ENCODE data around the gene FRMD4B. TPM values are rescaled to one million over a fixed set of nuclear protein-coding genes. Genes with fewer than 3 reads are reported as not detected.

Gene FRMD4B
- total RNA-seq, 4 donors from 2014 or later = 10.5 to 22.0 (median 14.8) TPM

GRCh38 chr3:69328103-69328962, 57.6 kb downstream of the FRMD4B start:
- TF ChIP-seq POLR2AphosphoS5 (IDR thresholded peaks at IDR 0.05) = no peak
- TF ChIP-seq EP300 (IDR thresholded peaks at IDR 0.05) = no peak
- no peak for TF ChIP-seq POLR2A (IDR thresholded peaks at IDR 0.05; ENCODE audit: low read depth)
- no peak for TF ChIP-seq CTCF (IDR thresholded peaks at IDR 0.05)
- no peak for DNase-seq (ENCODE audit: extremely low spot score)
- no peak overlapping the region for H3K4me3 ChIP-seq
- no peaks in the 10 kb centered on the region for H3K27me3 ChIP-seq
- H3K9me3 ChIP-seq = no peaks in the 10 kb centered on the region
- WGBS = 87% methylated on average over 4 of the region's 4 CpGs
- no peaks in the 10 kb centered on the region for H3K36me3 ChIP-seq
- H3K4me1 ChIP-seq = peaks cover 4 to 42% (median 28%) of the 10 kb centered on the region in 4 donors
- intact Hi-C loops (cut with DNase I) = no loop called here
- H3K27ac ChIP-seq (replicated peaks in 1 of 4) = peak overlapping the region in 1 of 4 donors; percentile 18

GRCh38 chr3:69326855-69327300, 59.0 kb downstream of the FRMD4B start:
- DNase-seq (ENCODE audit: extremely low spot score) = no peak
- no peak for TF ChIP-seq POLR2AphosphoS5 (IDR thresholded peaks at IDR 0.05)
- TF ChIP-seq CTCF (IDR thresholded peaks at IDR 0.05) = no peak
- TF ChIP-seq EP300 (IDR thresholded peaks at IDR 0.05) = no peak
- TF ChIP-seq POLR2A (IDR thresholded peaks at IDR 0.05; ENCODE audit: low read depth) = no peak
- Histone ChIP-seq H3K9me3 (no peaks in the 10 kb centered on the region), H3K36me3 (no peaks in the 10 kb centered on the region), H3K27ac (replicated peaks in 1 of 4) (peak overlapping the region in 2 of 4 donors; percentile 9 to 33), H3K4me1 (peaks cover 4 to 53% (median 28%) of the 10 kb centered on the region in 4 donors), H3K27me3 (no peaks in the 10 kb centered on the region), H3K4me3 (no peak overlapping the region)
- intact Hi-C loops (cut with DNase I) = no loop called here
- WGBS = 37% methylated on average over 4 of the region's 4 CpGs

GRCh38 chr3:69325151-69325550, 60.7 kb downstream of the FRMD4B start:
- no peak for DNase-seq (ENCODE audit: extremely low spot score)
- H3K27ac ChIP-seq (replicated peaks in 1 of 4) = no peak overlapping the region
- peaks cover 4 to 37% (median 19%) of the 10 kb centered on the region in 4 donors for H3K4me1 ChIP-seq
- H3K27me3 ChIP-seq = no peaks in the 10 kb centered on the region
- WGBS = 68% methylated on average over 2 of the region's 2 CpGs
- H3K9me3 ChIP-seq = no peaks in the 10 kb centered on the region
- H3K4me3 ChIP-seq = no peak overlapping the region
- intact Hi-C loops (cut with DNase I) = no loop called here
- TF ChIP-seq POLR2A (IDR thresholded peaks at IDR 0.05; ENCODE audit: low read depth) = no peak
- TF ChIP-seq POLR2AphosphoS5 (IDR thresholded peaks at IDR 0.05) = no peak
- TF ChIP-seq CTCF (IDR thresholded peaks at IDR 0.05) = no peak
- TF ChIP-seq EP300 (IDR thresholded peaks at IDR 0.05) = no peak
- H3K36me3 ChIP-seq = no peaks in the 10 kb centered on the region

GRCh38 chr3:69324362-69325025, 61.4 kb downstream of the FRMD4B start:
- Histone ChIP-seq H3K9me3 (no peaks in the 10 kb centered on the region), H3K27me3 (no peaks in the 10 kb centered on the region), H3K27ac (replicated peaks in 1 of 4) (no peak overlapping the region), H3K4me1 (peaks cover 4 to 31% (median 19%) of the 10 kb centered on the region in 4 donors), H3K36me3 (no peaks in the 10 kb centered on the region), H3K4me3 (no peak overlapping the region)
- 81% methylated on average over 7 of the region's 7 CpGs for WGBS
- TF ChIP-seq POLR2AphosphoS5 (IDR thresholded peaks at IDR 0.05) (no peak), EP300 (IDR thresholded peaks at IDR 0.05) (no peak), CTCF (IDR thresholded peaks at IDR 0.05) (peak in 1 of 3 experiments; percentile 7)
- DNase-seq (ENCODE audit: extremely low spot score) = no peak
- intact Hi-C loops (cut with DNase I) = no loop called here

All from esophagus muscularis mucosa (tissue), 4 donors.